Keratinocyte (primary cell): ENCODE data around the gene THAP10. TPM values are rescaled to one million over a fixed set of nuclear protein-coding genes. Genes with fewer than 3 reads are reported as not detected.
A peak's percentile ranks its signal among the peaks of the same experiment; 100 is the strongest.

Source experiments
- DNase-seq: peaks from one replicate; pipeline ENCODE4 v3.0.0-alpha.2; 2011; ENCODE audit warnings: low read depth, missing footprints, low spot score
- FAIRE-seq: peaks from 2 replicates; lab custom pipeline; 2011; peaks lifted over from hg19 to GRCh38; lab: Jason Lieb, UNC
- H2AFZ ChIP-seq: 2 replicates; pipeline ENCODE4 v1.6.0; 2012; ENCODE audit warnings: low read length, control low read depth, inconsistent platforms; ENCODE audit not compliant: control insufficient read depth
- H3K27ac ChIP-seq: 2 replicates; pipeline ENCODE4 v1.5.1; 2011; ENCODE audit warnings: low read length; ENCODE audit not compliant: control insufficient read depth, insufficient read depth
- H3K27me3 ChIP-seq: 3 replicates; pipeline ENCODE4 v1.6.0; 2011; ENCODE audit warnings: low read length; ENCODE audit not compliant: control insufficient read depth, insufficient read depth; ENCODE audit errors: extremely low read depth
- H3K36me3 ChIP-seq, 2 experiments: 2 replicates in 1 of 2; 3 replicates in 1 of 2; pipeline ENCODE4 v1.5.1; 2011; ENCODE audit warnings: low read length in 2 of 2, mild to moderate bottlenecking in 1 of 2; ENCODE audit not compliant: control insufficient read depth in 2 of 2, insufficient read depth in 2 of 2; ENCODE audit errors: extremely low read depth in 1 of 2
- H3K4me1 ChIP-seq: 3 replicates; pipeline ENCODE4 v1.5.1; 2011; ENCODE audit warnings: low read length; ENCODE audit not compliant: control insufficient read depth, insufficient read depth; ENCODE audit errors: extremely low read depth
- H3K4me2 ChIP-seq: 3 replicates; pipeline ENCODE4 v1.6.0; 2011; ENCODE audit warnings: low read depth, low read length; ENCODE audit not compliant: control insufficient read depth, insufficient read depth; ENCODE audit errors: extremely low read depth
- H3K4me3 ChIP-seq, 3 experiments: fragments of 200-600 bp in 1 of 3; sonication (generic) in 1 of 3; 2 replicates in 2 of 3; 3 replicates in 1 of 3; pipeline ENCODE4 v1.5.1; 2011 to 2016; ENCODE audit warnings: low read length in 3 of 3, mild to moderate bottlenecking in 3 of 3, control low read depth in 2 of 3, inconsistent platforms in 1 of 3, low read depth in 1 of 3, mixed read lengths in 1 of 3, mixed run types in 1 of 3, moderate library complexity in 1 of 3; ENCODE audit not compliant: control insufficient read depth in 2 of 3, insufficient read depth in 2 of 3; ENCODE audit errors: extremely low read depth in 1 of 3
- H3K79me2 ChIP-seq: 2 replicates; pipeline ENCODE4 v1.6.0; 2012; ENCODE audit warnings: low read length; ENCODE audit not compliant: control insufficient read depth, insufficient read depth
- H3K9ac ChIP-seq: 3 replicates; pipeline ENCODE4 v1.6.0; 2011; ENCODE audit warnings: low read length; ENCODE audit not compliant: control insufficient read depth, insufficient read depth; ENCODE audit errors: extremely low read depth
- H3K9me1 ChIP-seq: 3 replicates; pipeline ENCODE4 v1.6.0; 2011; ENCODE audit warnings: low read length; ENCODE audit not compliant: control insufficient read depth, insufficient read depth; ENCODE audit errors: extremely low read depth
- H3K9me3 ChIP-seq: 2 replicates; pipeline ENCODE4 v1.5.1; 2012; ENCODE audit warnings: low read depth, low read length; ENCODE audit not compliant: control insufficient read depth
- H4K20me1 ChIP-seq: 3 replicates; pipeline ENCODE4 v1.6.0; 2011; ENCODE audit warnings: low read length; ENCODE audit not compliant: control insufficient read depth, insufficient read depth; ENCODE audit errors: extremely low read depth
- EZH2 ChIP-seq: IDR thresholded peaks from one replicate; pipeline ENCODE4 v1.6.1; 2012; ENCODE audit warnings: inconsistent platforms, mild to moderate bottlenecking, low read length, moderate library complexity
- dilution Hi-C: fragments of 300-500 bp; cut with MboI; formaldehyde crosslinking; loops from one replicate; pipeline ENCODE4 v1.7.0; 2020; ENCODE audit warnings: low sequenced_read_pairs; ENCODE audit not compliant: extremely low pct_ligation_motif_present
- polyA plus RNA-seq, 5 experiments: library from polyadenylated mRNA; depleted of rRNA in 3 of 5; stranded (reverse) in 3 of 5; stranded (forward) in 1 of 5; unstranded in 1 of 5; fragments of >200 nt; gene quantifications; 1 replicate in 1 of 5; 2 replicates in 3 of 5; 3 replicates in 1 of 5; pipeline versions ENCODE4 v1.2.1 to v1.2.3, GENCODE V29; 2011 to 2012; ENCODE audit warnings: missing spikeins in 2 of 5, low read depth in 1 of 5, low replicate concordance in 1 of 5
- TF ChIP-seq, protein P1 (sequence below), 3 experiments: IDR thresholded peaks in 1 of 3; conservative IDR thresholded peaks in 1 of 3; optimal IDR thresholded peaks in 1 of 3; 2 replicates in 2 of 3; 3 replicates in 1 of 3; pipeline versions ENCODE3 to v1.5.1; 2011; ENCODE audit warnings: low read length in 3 of 3, mild to moderate bottlenecking in 3 of 3, moderate library complexity in 2 of 3, control low read depth in 1 of 3, inconsistent platforms in 1 of 3; ENCODE audit not compliant: insufficient read depth in 2 of 3; ENCODE audit errors: extremely low read depth in 1 of 3

THAP10 gene
- polyA plus RNA-seq, 1 donor (not counting 4 experiments of a cell fraction or from before 2014, with no cell fraction given): 3.1 TPM

DNA sequence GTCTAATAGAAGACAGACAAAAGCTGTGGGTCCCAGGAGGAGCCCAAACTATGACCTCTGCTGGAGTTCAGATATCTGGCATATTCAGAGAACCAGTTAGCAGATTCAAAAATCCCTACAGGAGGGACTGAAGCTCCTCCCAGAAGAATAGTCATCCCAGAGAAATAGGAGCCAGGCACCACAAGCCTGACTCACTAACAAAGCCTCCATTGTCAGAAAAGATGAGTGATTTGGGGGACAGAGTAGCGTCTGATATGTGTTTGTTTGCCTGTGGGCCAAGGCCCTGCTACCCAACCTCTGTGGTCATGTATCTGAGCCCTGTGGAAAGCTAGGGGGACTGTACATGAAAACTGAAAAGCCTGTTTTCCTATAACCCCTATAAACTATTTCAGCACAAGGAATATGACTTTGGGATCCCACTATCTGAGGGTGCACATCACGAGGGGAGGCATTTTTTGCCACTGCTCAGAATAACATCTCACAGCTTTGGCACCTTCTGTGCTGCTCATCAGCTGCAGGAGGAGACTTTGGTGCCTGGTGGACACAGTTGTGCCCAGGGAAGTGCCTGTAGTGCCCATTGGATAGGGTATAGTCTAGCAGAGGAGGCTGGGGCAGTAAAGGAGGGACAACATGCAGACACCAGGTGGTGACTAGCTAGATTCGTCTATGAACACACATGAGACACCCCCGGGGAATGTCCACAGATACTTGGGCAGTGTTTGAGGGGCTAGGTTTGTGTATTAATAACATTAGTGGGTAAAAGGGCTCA is 28.6 kb downstream of the THAP10 start:
- H3K27me3 ChIP-seq: no peaks in the 10 kb centered on the region
- H3K9me3 ChIP-seq: no peaks in the 10 kb centered on the region
- no peaks in the 10 kb centered on the region for H3K79me2 ChIP-seq
- no peaks in the 10 kb centered on the region for H3K36me3 ChIP-seq
- peak overlapping the region; percentile 8 for H3K9ac ChIP-seq
- H3K27ac ChIP-seq: peak overlapping the region; percentile 75
- peaks cover 25% of the 10 kb centered on the region for H3K4me1 ChIP-seq
- no peak overlapping the region for H3K4me3 ChIP-seq
- peak; percentile 98 for FAIRE-seq
- no peak for TF ChIP-seq EZH2
- TF ChIP-seq, protein P1, sequence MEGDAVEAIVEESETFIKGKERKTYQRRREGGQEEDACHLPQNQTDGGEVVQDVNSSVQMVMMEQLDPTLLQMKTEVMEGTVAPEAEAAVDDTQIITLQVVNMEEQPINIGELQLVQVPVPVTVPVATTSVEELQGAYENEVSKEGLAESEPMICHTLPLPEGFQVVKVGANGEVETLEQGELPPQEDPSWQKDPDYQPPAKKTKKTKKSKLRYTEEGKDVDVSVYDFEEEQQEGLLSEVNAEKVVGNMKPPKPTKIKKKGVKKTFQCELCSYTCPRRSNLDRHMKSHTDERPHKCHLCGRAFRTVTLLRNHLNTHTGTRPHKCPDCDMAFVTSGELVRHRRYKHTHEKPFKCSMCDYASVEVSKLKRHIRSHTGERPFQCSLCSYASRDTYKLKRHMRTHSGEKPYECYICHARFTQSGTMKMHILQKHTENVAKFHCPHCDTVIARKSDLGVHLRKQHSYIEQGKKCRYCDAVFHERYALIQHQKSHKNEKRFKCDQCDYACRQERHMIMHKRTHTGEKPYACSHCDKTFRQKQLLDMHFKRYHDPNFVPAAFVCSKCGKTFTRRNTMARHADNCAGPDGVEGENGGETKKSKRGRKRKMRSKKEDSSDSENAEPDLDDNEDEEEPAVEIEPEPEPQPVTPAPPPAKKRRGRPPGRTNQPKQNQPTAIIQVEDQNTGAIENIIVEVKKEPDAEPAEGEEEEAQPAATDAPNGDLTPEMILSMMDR (optimal IDR thresholded peaks at IDR 0.05 in 1 of 3, IDR thresholded peaks at IDR 0.05 in 1 of 3, conservative IDR thresholded peaks at IDR 0.05 in 1 of 3; ENCODE audit: extremely low read depth in 1 of 3, insufficient read depth in 2 of 3, low read length in 3 of 3): no peak
- dilution Hi-C loops: no loop called here
- H2AFZ ChIP-seq: no peak overlapping the region
- H3K9me1 ChIP-seq: no peaks in the 10 kb centered on the region
- peak overlapping the region; percentile 58 for H3K4me2 ChIP-seq
- H4K20me1 ChIP-seq: no peaks in the 10 kb centered on the region
- peak; percentile 49 for DNase-seq

DNA sequence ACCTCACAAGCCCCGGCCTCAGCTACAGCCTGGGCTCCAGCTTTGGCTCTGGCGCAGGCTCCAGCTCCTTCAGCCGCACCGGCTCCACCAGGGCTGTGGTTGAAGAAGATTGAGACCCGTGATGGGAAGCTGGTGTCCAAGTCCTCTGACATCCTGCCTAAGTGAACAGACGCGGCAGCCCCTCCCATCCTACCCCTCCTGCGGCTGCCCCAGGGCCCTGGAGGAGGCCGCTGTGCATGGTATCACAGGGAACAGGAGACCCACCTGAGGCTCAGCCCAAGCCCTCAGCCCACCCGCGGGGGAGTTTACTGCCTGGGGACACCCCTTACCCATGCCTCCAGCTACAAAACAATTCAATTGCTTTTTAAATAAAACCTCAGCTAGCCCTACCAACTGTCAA is 32.2 kb downstream of the THAP10 start:
- H3K4me2 ChIP-seq: no peak overlapping the region
- no peak overlapping the region for H2AFZ ChIP-seq
- no peaks in the 10 kb centered on the region for H3K27me3 ChIP-seq
- no peak for FAIRE-seq
- H3K79me2 ChIP-seq: no peaks in the 10 kb centered on the region
- no peak overlapping the region for H3K4me3 ChIP-seq
- DNase-seq: no peak
- TF ChIP-seq, protein P1 (optimal IDR thresholded peaks at IDR 0.05 in 1 of 3, IDR thresholded peaks at IDR 0.05 in 1 of 3, conservative IDR thresholded peaks at IDR 0.05 in 1 of 3; ENCODE audit: extremely low read depth in 1 of 3, insufficient read depth in 2 of 3, low read length in 3 of 3): no peak
- no peak for TF ChIP-seq EZH2
- peaks cover 36% of the 10 kb centered on the region for H3K4me1 ChIP-seq
- dilution Hi-C loops: no loop called here
- no peaks in the 10 kb centered on the region for H3K36me3 ChIP-seq
- H3K9ac ChIP-seq: no peak overlapping the region
- no peaks in the 10 kb centered on the region for H3K9me3 ChIP-seq
- H4K20me1 ChIP-seq: no peaks in the 10 kb centered on the region
- no peak overlapping the region for H3K27ac ChIP-seq
- H3K9me1 ChIP-seq: no peaks in the 10 kb centered on the region
